ENCODE measurements around the gene TTC7B. TPM values are rescaled to one million over a fixed set of nuclear protein-coding genes. Genes with fewer than 3 reads are reported as not detected.

The TTC7B gene
- total and polyA plus RNA-seq, 2 donors (not counting 3 experiments of a cell fraction or from before 2014, with no cell fraction given) = 46.8 to 76.5 TPM

DNA sequence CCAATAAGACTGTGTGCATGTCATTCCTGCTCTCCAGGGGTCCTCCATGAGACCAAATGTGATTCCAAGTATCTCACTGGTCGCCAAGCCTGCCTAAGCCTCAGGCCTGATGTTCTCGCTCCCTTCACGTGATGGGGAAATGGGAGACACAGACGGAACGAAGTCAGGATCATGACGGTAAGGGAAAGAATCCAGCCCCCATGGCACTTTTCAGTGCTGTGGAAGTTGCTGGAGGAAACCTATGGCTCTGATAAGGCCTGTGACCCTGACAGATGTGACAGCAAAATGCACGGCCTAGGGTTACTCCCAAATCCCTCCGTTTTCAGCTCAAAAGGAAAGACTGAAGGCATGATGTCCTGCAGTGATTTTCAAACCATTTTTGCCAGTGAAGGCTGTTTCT lies 234.5 kb downstream of the TTC7B start:
- Histone ChIP-seq H4K20me1 (replicated peaks; ENCODE audit: control insufficient read depth, extremely low read depth, insufficient read depth, low read length) (no peaks in the 10 kb centered on the region), H3K4me1 (ENCODE audit: control insufficient read depth, extremely low read depth, insufficient read depth, low read length) (no peaks in the 10 kb centered on the region), H3K4me2 (ENCODE audit: insufficient read depth, low read length) (no peak overlapping the region), H3K9me3 (replicated peaks; ENCODE audit: control insufficient read depth, insufficient read depth, low read length) (no peaks in the 10 kb centered on the region), H3K79me2 (ENCODE audit: control insufficient read depth, insufficient read depth, low read length) (no peaks in the 10 kb centered on the region), H2AFZ (ENCODE audit: low read depth, low read length) (no peak overlapping the region), H3K9me1 (replicated peaks; ENCODE audit: control insufficient read depth, extremely low read depth, insufficient read depth, low read length) (no peaks in the 10 kb centered on the region), H3K4me3 (replicated peaks in 1 of 3; ENCODE audit: insufficient read depth in 1 of 3, low read depth in 1 of 3, low read length in 3 of 3) (no peak overlapping the region), H3K36me3 (ENCODE audit: control insufficient read depth in 2 of 2, extremely low read depth in 1 of 2, insufficient read depth in 2 of 2, low read length in 2 of 2) (peaks cover 0 to 27% of the 10 kb centered on the region in 2 experiments), H3K9ac (replicated peaks; ENCODE audit: extremely low read depth, insufficient read depth, low read length) (no peak overlapping the region), H3K27me3 (ENCODE audit: control insufficient read depth in 2 of 2, insufficient read depth in 2 of 2, low read length in 2 of 2) (no peaks in the 10 kb centered on the region), H3K27ac (ENCODE audit: insufficient read depth, low read depth, low read length) (no peak overlapping the region)
- ChIA-PET POLR2A (no interaction called here), CTCF (no interaction called here)
- BruUV-seq (replicated peaks) = no TSS peak
- TF ChIP-seq, protein P1, sequence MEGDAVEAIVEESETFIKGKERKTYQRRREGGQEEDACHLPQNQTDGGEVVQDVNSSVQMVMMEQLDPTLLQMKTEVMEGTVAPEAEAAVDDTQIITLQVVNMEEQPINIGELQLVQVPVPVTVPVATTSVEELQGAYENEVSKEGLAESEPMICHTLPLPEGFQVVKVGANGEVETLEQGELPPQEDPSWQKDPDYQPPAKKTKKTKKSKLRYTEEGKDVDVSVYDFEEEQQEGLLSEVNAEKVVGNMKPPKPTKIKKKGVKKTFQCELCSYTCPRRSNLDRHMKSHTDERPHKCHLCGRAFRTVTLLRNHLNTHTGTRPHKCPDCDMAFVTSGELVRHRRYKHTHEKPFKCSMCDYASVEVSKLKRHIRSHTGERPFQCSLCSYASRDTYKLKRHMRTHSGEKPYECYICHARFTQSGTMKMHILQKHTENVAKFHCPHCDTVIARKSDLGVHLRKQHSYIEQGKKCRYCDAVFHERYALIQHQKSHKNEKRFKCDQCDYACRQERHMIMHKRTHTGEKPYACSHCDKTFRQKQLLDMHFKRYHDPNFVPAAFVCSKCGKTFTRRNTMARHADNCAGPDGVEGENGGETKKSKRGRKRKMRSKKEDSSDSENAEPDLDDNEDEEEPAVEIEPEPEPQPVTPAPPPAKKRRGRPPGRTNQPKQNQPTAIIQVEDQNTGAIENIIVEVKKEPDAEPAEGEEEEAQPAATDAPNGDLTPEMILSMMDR (IDR thresholded peaks at IDR 0.05; ENCODE audit: extremely low read depth in 1 of 2, insufficient read depth in 1 of 2, low read depth in 1 of 2, low read length in 2 of 2) = no peak
- TF ChIP-seq POLR2AphosphoS5 (IDR thresholded peaks at IDR 0.05; ENCODE audit: insufficient read depth, low read depth, low read length) (no peak), EZH2 (IDR thresholded peaks at IDR 0.05; ENCODE audit: borderline replicate concordance, low read depth, low read length, severe bottlenecking) (no peak), FOS (IDR thresholded peaks at IDR 0.05; ENCODE audit: borderline replicate concordance, insufficient read depth, low read length) (no peak), GATA2 (IDR thresholded peaks at IDR 0.05; ENCODE audit: insufficient read depth, insufficient read length, low read depth, low read length) (no peak)
- TF ChIP-seq, protein P2, sequence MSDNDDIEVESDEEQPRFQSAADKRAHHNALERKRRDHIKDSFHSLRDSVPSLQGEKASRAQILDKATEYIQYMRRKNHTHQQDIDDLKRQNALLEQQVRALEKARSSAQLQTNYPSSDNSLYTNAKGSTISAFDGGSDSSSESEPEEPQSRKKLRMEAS (IDR thresholded peaks at IDR 0.05; ENCODE audit: insufficient read depth, insufficient read length) = no peak
- DNase-seq (ENCODE audit: low read depth, low spot score) (no peak), FAIRE-seq (no peak)
- dilution Hi-C loops (cut with MboI; ENCODE audit: extremely low pct_ligation_motif_present, low sequenced_read_pairs) (no loop called here), intact Hi-C loops (cut with micrococcal nuclease) (no loop called here)

All from endothelial cell of umbilical vein (primary cell).